K562 (cell line): Measurements from ENCODE around the gene SLC36A2. TPM values are rescaled to one million over a fixed set of nuclear protein-coding genes. Genes with fewer than 3 reads are reported as not detected.

Source experiments
- ATF2 ChIP-seq: sonication (generic); formaldehyde crosslinking; IDR thresholded peaks from 2 replicates; pipeline ENCODE4 v1.8.1; 2022; ENCODE audit warnings: missing genetic modification reagents
- CC2D1A ChIP-seq: fragments of 450-650 bp; IDR thresholded peaks from 2 replicates; pipeline ENCODE4 v1.6.1; 2017; ENCODE audit warnings: mild to moderate bottlenecking
- HMGXB4 ChIP-seq: sonication (generic); formaldehyde crosslinking; IDR thresholded peaks from 2 replicates; pipeline ENCODE4 v1.8.1; 2023; ENCODE audit warnings: mild to moderate bottlenecking, missing genetic modification reagents
- KLF1 ChIP-seq: fragments of 450-650 bp; IDR thresholded peaks from 2 replicates; pipeline ENCODE4 v1.6.1; 2016; ENCODE audit warnings: missing genetic modification characterization, missing compliant biosample characterization
- MXD1 ChIP-seq: fragments of 250-450 bp; sonication (Bioruptor Pico); IDR thresholded peaks from 2 replicates; pipeline ENCODE4 v1.8.0; 2021; ENCODE audit warnings: borderline replicate concordance, mild to moderate bottlenecking, moderate library complexity; ENCODE audit not compliant: poor library complexity, severe bottlenecking
- NR2C1 ChIP-seq, 2 experiments: fragments of 450-650 bp; IDR thresholded peaks; 2 replicates each; pipeline ENCODE4 v1.6.1; 2017; ENCODE audit warnings: mild to moderate bottlenecking in 2 of 2, antibody characterized with exemption in 1 of 2, inconsistent platforms in 1 of 2, missing compliant biosample characterization in 1 of 2, missing genetic modification characterization in 1 of 2
- NR2F6 ChIP-seq: fragments of 450-650 bp; formaldehyde crosslinking; IDR thresholded peaks from 2 replicates; pipeline ENCODE4 v1.4.0; 2020; ENCODE audit warnings: mild to moderate bottlenecking
- SPI1 ChIP-seq: IDR thresholded peaks from 2 replicates; pipeline ENCODE4 v1.6.1; 2011; ENCODE audit warnings: low read depth, low read length, control low read depth, borderline replicate concordance
- XRCC5 ChIP-seq: fragments of 200-400 bp; formaldehyde crosslinking; IDR thresholded peaks from 2 replicates; pipeline ENCODE4 v1.6.1; 2017; ENCODE audit warnings: low read depth, mild to moderate bottlenecking, low read length
- ZNF143 ChIP-seq: sonication (generic); formaldehyde crosslinking; IDR thresholded peaks from 2 replicates; pipeline ENCODE4 v1.9.0; 2022; ENCODE audit warnings: mild to moderate bottlenecking, missing genetic modification reagents
- polyA plus RNA-seq, 8 experiments: library from polyadenylated mRNA; depleted of rRNA in 4 of 8; stranded (reverse) in 5 of 8; unstranded in 3 of 8; fragments of >200 nt; fragmentation: Nextera tagmentation in 2 of 8; fragmentation: Illumina TruSeq in 1 of 8; extraction: Ambion mirVana in 2 of 8; extraction: Trizol in 1 of 8; gene quantifications; 2 replicates each; pipeline versions ENCODE4 v1.2.1 to v1.2.3, GENCODE V29; 2011 to 2014; ENCODE audit warnings: inconsistent platforms in 1 of 8, missing spikeins in 1 of 8
- total RNA-seq, 7 experiments: library from RNA; depleted of rRNA in 6 of 7; stranded (reverse); fragments of >200 nt in 6 of 7; fragmentation: Illumina TruSeq in 2 of 7; extraction: Trizol in 2 of 7; gene quantifications; 2 replicates each; pipeline versions ENCODE4 v1.2.1 to v1.2.3, GENCODE V29; 2011 to 2021; ENCODE audit warnings: low replicate concordance in 1 of 7

Gene SLC36A2
- total and polyA plus RNA-seq, 9 of the 15 experiments (the other 6 are each of a cell fraction or from before 2014, with no cell fraction given): not detected

GRCh38 chr5:151357792-151358191, 10.4 kb upstream of the SLC36A2 start (continued):
- TF ChIP-seq ZNF143 (CRISPR knock-in tag): no peak
- no peak for TF ChIP-seq NR2F6
- TF ChIP-seq MXD1 (CRISPR knock-in tag): no peak
- TF ChIP-seq XRCC5: no peak
- no peak for TF ChIP-seq ATF2 (CRISPR knock-in tag)
- no peak for TF ChIP-seq SPI1
- no peak for TF ChIP-seq NR2C1 (IDR thresholded peaks at IDR 0.05)
- no peak for TF ChIP-seq NR2C1 (tag; IDR thresholded peaks at IDR 0.05)
- TF ChIP-seq KLF1 (tag): no peak
- no peak for TF ChIP-seq HMGXB4 (CRISPR knock-in tag)
- no peak for TF ChIP-seq CC2D1A
